Neutrophil (primary cell): Measurements from ENCODE around the gene ERC2.

Source experiments
- H3K27ac ChIP-seq: fragments of 200-600 bp; sonication (generic); 2 replicates; pipeline ENCODE4 v1.5.1; 2016; ENCODE audit warnings: mild to moderate bottlenecking, moderate library complexity
- H3K27me3 ChIP-seq: fragments of 200-600 bp; sonication (generic); 2 replicates; pipeline ENCODE4 v1.6.0; 2016; ENCODE audit warnings: mild to moderate bottlenecking
- H3K36me3 ChIP-seq: fragments of 200-600 bp; sonication (generic); 2 replicates; pipeline ENCODE4 v1.5.1; 2017
- H3K4me1 ChIP-seq, 2 experiments: fragments of 200-600 bp in 1 of 2; sonication (generic) in 1 of 2; 1 replicate in 1 of 2; 2 replicates in 1 of 2; pipeline versions ENCODE4 v1.5.1 to v1.6.1; 2013 to 2016; ENCODE audit warnings: low read depth in 1 of 2, low read length in 1 of 2, mild to moderate bottlenecking in 1 of 2, moderate library complexity in 1 of 2; ENCODE audit not compliant: control insufficient read depth in 1 of 2, insufficient read depth in 1 of 2
- H3K4me3 ChIP-seq, 2 experiments: fragments of 200-600 bp in 1 of 2; sonication (generic) in 1 of 2; 1 replicate in 1 of 2; 2 replicates in 1 of 2; pipeline ENCODE4 v1.5.1; 2013 to 2016; ENCODE audit warnings: low read depth in 1 of 2, low read length in 1 of 2, mild to moderate bottlenecking in 1 of 2, moderate library complexity in 1 of 2
- H3K9me3 ChIP-seq: fragments of 200-600 bp; sonication (generic); 2 replicates; pipeline ENCODE4 v1.5.1; 2016
- CTCF ChIP-seq: fragments of 200-600 bp; sonication (generic); IDR thresholded peaks from 2 replicates; pipeline ENCODE4 v1.5.1; 2016; ENCODE audit warnings: antibody characterized with exemption

The ERC2 gene

GRCh38 chr3:56323986-56324420 is 144.3 kb downstream of the ERC2 start:
- H3K36me3 ChIP-seq = no peaks in the 10 kb centered on the region
- H3K9me3 ChIP-seq = no peaks in the 10 kb centered on the region
- no peaks in the 10 kb centered on the region for H3K27me3 ChIP-seq
- H3K4me3 ChIP-seq = no peak overlapping the region
- TF ChIP-seq CTCF = no peak
- H3K4me1 ChIP-seq = no peaks in the 10 kb centered on the region
- no peak overlapping the region for H3K27ac ChIP-seq

- no peaks in the 10 kb centered on the region for H3K4me1 ChIP-seq
- H3K27me3 ChIP-seq = no peaks in the 10 kb centered on the region
- no peak overlapping the region for H3K4me3 ChIP-seq
- no peaks in the 10 kb centered on the region for H3K9me3 ChIP-seq
- no peak for TF ChIP-seq CTCF
- H3K36me3 ChIP-seq = no peaks in the 10 kb centered on the region
- no peak overlapping the region for H3K27ac ChIP-seq
These were observed 145.4 kb downstream of the ERC2 start for GRCh38 chr3:56322862-56323261.

- Histone ChIP-seq H3K27ac (no peak overlapping the region), H3K9me3 (no peaks in the 10 kb centered on the region), H3K4me3 (no peak overlapping the region), H3K4me1 (no peaks in the 10 kb centered on the region), H3K27me3 (no peaks in the 10 kb centered on the region), H3K36me3 (no peaks in the 10 kb centered on the region)
- no peak for TF ChIP-seq CTCF
These were observed 146.4 kb downstream of the ERC2 start for GRCh38 chr3:56321892-56322291.

GRCh38 chr3:56321383-56321782 is 146.9 kb downstream of the ERC2 start:
- Histone ChIP-seq H3K27me3 (no peaks in the 10 kb centered on the region), H3K9me3 (no peaks in the 10 kb centered on the region), H3K36me3 (no peaks in the 10 kb centered on the region), H3K27ac (no peak overlapping the region), H3K4me3 (no peak overlapping the region), H3K4me1 (no peaks in the 10 kb centered on the region)
- TF ChIP-seq CTCF = no peak

GRCh38 chr3:56320883-56321282 is 147.4 kb downstream of the ERC2 start:
- no peak for TF ChIP-seq CTCF

GRCh38 chr3:56318891-56319290 is 149.4 kb downstream of the ERC2 start:
- H3K4me1 ChIP-seq = no peaks in the 10 kb centered on the region
- no peak overlapping the region for H3K27ac ChIP-seq
- H3K27me3 ChIP-seq = peaks cover 5% of the 10 kb centered on the region
- no peaks in the 10 kb centered on the region for H3K9me3 ChIP-seq
- no peak for TF ChIP-seq CTCF
- no peaks in the 10 kb centered on the region for H3K36me3 ChIP-seq
- no peak overlapping the region for H3K4me3 ChIP-seq

More at GRCh38 chr3:56320883-56321282, 147.4 kb downstream of the ERC2 start:
- H3K36me3 ChIP-seq = no peaks in the 10 kb centered on the region
- H3K4me3 ChIP-seq = no peak overlapping the region
- no peak overlapping the region for H3K27ac ChIP-seq
- H3K27me3 ChIP-seq = no peaks in the 10 kb centered on the region
- H3K4me1 ChIP-seq = no peaks in the 10 kb centered on the region
- H3K9me3 ChIP-seq = no peaks in the 10 kb centered on the region
